GM12892 (cell line): ENCODE results near the gene KCNG2.

Experiments used
- POLR2A ChIP-seq: IDR thresholded peaks from 2 replicates; pipeline ENCODE4 v1.6.1; 2011; ENCODE audit warnings: low read depth, low read length, control low read depth
- POLR2AphosphoS5 ChIP-seq: IDR thresholded peaks from 2 replicates; pipeline ENCODE4 v1.6.1; 2011; ENCODE audit warnings: low read depth, low read length, control low read depth

DNA sequence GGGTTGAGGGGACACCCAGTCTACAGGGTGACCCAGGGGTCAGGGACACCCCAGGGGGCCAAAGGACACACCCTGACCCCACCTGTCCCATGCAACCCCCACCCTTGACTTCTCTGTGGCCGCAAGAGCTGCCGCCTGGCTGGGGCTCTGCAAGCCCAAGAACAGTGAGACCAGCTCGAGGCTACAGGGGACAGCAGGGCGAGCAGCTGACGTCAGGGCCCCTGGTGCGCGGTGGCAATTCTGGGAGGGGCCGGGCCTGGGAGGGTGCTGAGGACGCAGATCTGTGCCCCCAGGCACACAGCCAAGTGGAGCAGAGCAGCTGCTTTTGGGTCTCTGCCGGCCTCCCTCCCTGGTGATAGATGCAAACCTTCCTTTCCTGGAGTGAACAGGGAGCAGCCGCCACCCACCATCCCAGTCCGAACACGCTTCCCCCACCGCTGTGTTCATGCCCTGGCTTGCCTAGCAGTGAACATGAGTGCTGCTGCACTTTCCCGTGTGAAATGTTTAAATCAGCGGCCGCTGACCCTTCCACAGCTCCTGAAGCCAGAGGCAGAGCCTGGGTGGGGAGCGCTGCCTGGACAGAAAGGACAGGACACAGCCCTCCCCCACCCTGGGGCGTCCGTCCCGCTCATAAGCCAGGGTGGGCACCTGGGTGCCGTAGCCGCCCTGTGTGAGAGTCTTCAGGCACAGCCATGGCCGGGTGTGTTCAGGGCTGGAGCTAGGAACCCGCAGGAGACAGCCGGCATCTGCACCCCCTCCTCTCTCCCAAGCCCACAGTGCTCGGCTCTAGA, 106.8 kb downstream of the KCNG2 start:
- TF ChIP-seq POLR2A (no peak), POLR2AphosphoS5 (no peak)
